ENCODE data around the gene ARHGAP24. TPM values are rescaled to one million over a fixed set of nuclear protein-coding genes. Genes with fewer than 3 reads are reported as not detected.

ARHGAP24 gene
- total and polyA plus RNA-seq, 2 donors from 2014 or later: 78.1 to 94.7 TPM

- intact Hi-C loops (cut with DNase I): no loop called here
- FAIRE-seq (no peak), DNase-seq (no peak)
- Histone ChIP-seq H3K4me1 (ENCODE audit: control insufficient read depth in 2 of 3, insufficient read depth in 2 of 3, low read depth in 1 of 3, low read length in 3 of 3) (no peaks in the 10 kb centered on the region), H3K9ac (ENCODE audit: low read length in 3 of 3) (no peak overlapping the region), H3K27me3 (ENCODE audit: control insufficient read depth, insufficient read depth, low read length) (no peaks in the 10 kb centered on the region), H3K9me3 (ENCODE audit: control insufficient read depth in 2 of 3, insufficient read depth in 1 of 3, low read length in 3 of 3) (no peaks in the 10 kb centered on the region), H3K36me3 (ENCODE audit: control insufficient read depth in 2 of 3, insufficient read depth in 3 of 3, low read length in 3 of 3) (no peaks in the 10 kb centered on the region), H3K4me3 (ENCODE audit: low read length in 3 of 3) (no peak overlapping the region), H3K27ac (ENCODE audit: low read depth in 2 of 2, low read length in 2 of 2) (no peak overlapping the region)
- TF ChIP-seq CTCF (IDR thresholded peaks at IDR 0.05; ENCODE audit: borderline replicate concordance, extremely low read depth, insufficient read depth): no peak
Measured at GRCh38 chr4:85686398-85686797, 211.4 kb downstream of the ARHGAP24 start.

- Histone ChIP-seq H3K4me3 (ENCODE audit: low read length in 3 of 3) (no peak overlapping the region), H3K9me3 (ENCODE audit: control insufficient read depth in 2 of 3, insufficient read depth in 1 of 3, low read length in 3 of 3) (no peaks in the 10 kb centered on the region), H3K27me3 (ENCODE audit: control insufficient read depth, insufficient read depth, low read length) (no peaks in the 10 kb centered on the region), H3K9ac (ENCODE audit: low read length in 3 of 3) (no peak overlapping the region), H3K36me3 (ENCODE audit: control insufficient read depth in 2 of 3, insufficient read depth in 3 of 3, low read length in 3 of 3) (no peaks in the 10 kb centered on the region), H3K27ac (ENCODE audit: low read depth in 2 of 2, low read length in 2 of 2) (no peak overlapping the region), H3K4me1 (ENCODE audit: control insufficient read depth in 2 of 3, insufficient read depth in 2 of 3, low read depth in 1 of 3, low read length in 3 of 3) (no peaks in the 10 kb centered on the region)
- intact Hi-C loops (cut with DNase I): no loop called here
- TF ChIP-seq CTCF (IDR thresholded peaks at IDR 0.05; ENCODE audit: borderline replicate concordance, extremely low read depth, insufficient read depth): no peak
- FAIRE-seq (no peak), DNase-seq (no peak)
Measured at GRCh38 chr4:85688055-85688740, 213.2 kb downstream of the ARHGAP24 start.

- no peaks in the 10 kb centered on the region for H3K9me3 ChIP-seq (ENCODE audit: control insufficient read depth in 2 of 3, insufficient read depth in 1 of 3, low read length in 3 of 3)
- no peaks in the 10 kb centered on the region for H3K4me1 ChIP-seq (ENCODE audit: control insufficient read depth in 2 of 3, insufficient read depth in 2 of 3, low read depth in 1 of 3, low read length in 3 of 3)
- intact Hi-C loops (cut with DNase I): no loop called here
- TF ChIP-seq CTCF (IDR thresholded peaks at IDR 0.05; ENCODE audit: borderline replicate concordance, extremely low read depth, insufficient read depth): no peak
- no peaks in the 10 kb centered on the region for H3K36me3 ChIP-seq (ENCODE audit: control insufficient read depth in 2 of 3, insufficient read depth in 3 of 3, low read length in 3 of 3)
- no peaks in the 10 kb centered on the region for H3K27me3 ChIP-seq (ENCODE audit: control insufficient read depth, insufficient read depth, low read length)
- H3K4me3 ChIP-seq (ENCODE audit: low read length in 3 of 3): no peak overlapping the region
- H3K27ac ChIP-seq (ENCODE audit: low read depth in 2 of 2, low read length in 2 of 2): no peak overlapping the region
- no peak overlapping the region for H3K9ac ChIP-seq (ENCODE audit: low read length in 3 of 3)
- FAIRE-seq (no peak), DNase-seq (no peak)
Measured at GRCh38 chr4:85696661-85697060, 221.7 kb downstream of the ARHGAP24 start.

GRCh38 chr4:85697854-85698253 is 222.9 kb downstream of the ARHGAP24 start:
- H3K27ac ChIP-seq (ENCODE audit: low read depth in 2 of 2, low read length in 2 of 2): no peak overlapping the region

More at GRCh38 chr4:85697854-85698253, 222.9 kb downstream of the ARHGAP24 start:
- Histone ChIP-seq H3K27me3 (ENCODE audit: control insufficient read depth, insufficient read depth, low read length) (no peaks in the 10 kb centered on the region), H3K9me3 (ENCODE audit: control insufficient read depth in 2 of 3, insufficient read depth in 1 of 3, low read length in 3 of 3) (no peaks in the 10 kb centered on the region), H3K9ac (ENCODE audit: low read length in 3 of 3) (no peak overlapping the region), H3K4me3 (ENCODE audit: low read length in 3 of 3) (no peak overlapping the region), H3K4me1 (ENCODE audit: control insufficient read depth in 2 of 3, insufficient read depth in 2 of 3, low read depth in 1 of 3, low read length in 3 of 3) (no peaks in the 10 kb centered on the region), H3K36me3 (ENCODE audit: control insufficient read depth in 2 of 3, insufficient read depth in 3 of 3, low read length in 3 of 3) (no peaks in the 10 kb centered on the region)
- DNase-seq (no peak), FAIRE-seq (no peak)
- no peak for TF ChIP-seq CTCF (IDR thresholded peaks at IDR 0.05; ENCODE audit: borderline replicate concordance, extremely low read depth, insufficient read depth)
- intact Hi-C loops (cut with DNase I): no loop called here
